ENCODE measurements around the gene LMF1. TPM values are rescaled to one million over a fixed set of nuclear protein-coding genes. Genes with fewer than 3 reads are reported as not detected.

Gene LMF1
- total and polyA plus RNA-seq, 12 donors = 5.1 to 15.4 (median 7.6) TPM

- ATAC-seq (peak in 1 of 8 donors; percentile 10), DNase-seq (no peak)
- H3K27me3 ChIP-seq = no peaks in the 10 kb centered on the region
- intact Hi-C loops (cut with DNase I) = no loop called here
- WGBS, 2 donors = 82 to 93% methylated on average over 32 of the region's 32 CpGs
- H3K9me3 ChIP-seq = peaks cover 0 to 10% (median 0%) of the 10 kb centered on the region in 11 donors
- H3K4me3 ChIP-seq = no peak overlapping the region
- H3K36me3 ChIP-seq = peaks cover 0 to 19% (median 0%) of the 10 kb centered on the region in 9 donors
- no peak for TF ChIP-seq CTCF (IDR thresholded peaks at IDR 0.05)
- H3K4me1 ChIP-seq = peaks cover 4 to 21% (median 12%) of the 10 kb centered on the region in 9 donors
- H3K27ac ChIP-seq = peak overlapping the region in 4 of 10 donors; percentile 38 to 75 (median 54)
Measured at GRCh38 chr16:921321-921905, 49.4 kb downstream of the LMF1 start.

DNA sequence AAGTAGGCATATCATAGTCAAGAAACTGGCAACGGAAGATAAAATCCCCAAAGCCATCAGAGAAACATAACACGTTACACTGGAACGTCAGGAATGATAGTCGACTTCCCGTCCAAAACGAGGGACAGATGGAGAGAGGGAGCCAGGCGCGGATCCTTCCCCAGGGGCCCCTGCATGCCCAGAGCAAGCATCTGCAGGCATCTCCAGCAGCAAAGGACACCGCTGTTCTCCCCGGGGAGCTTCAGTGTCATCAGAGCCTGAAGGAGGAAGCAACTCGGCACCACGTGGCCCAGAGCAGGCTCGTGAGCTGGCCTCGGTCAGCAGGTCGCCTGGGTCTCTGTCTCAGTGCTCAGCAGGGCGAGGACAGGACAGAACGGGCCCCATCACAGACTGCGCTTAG is 50.1 kb downstream of the LMF1 start:
- H3K9me3 ChIP-seq = peaks cover 0 to 10% (median 0%) of the 10 kb centered on the region in 11 donors
- ATAC-seq (peak in 7 of 8 donors; percentile 23 to 67 (median 44)), DNase-seq (peak; percentile 33 to 40)
- no peaks in the 10 kb centered on the region for H3K27me3 ChIP-seq
- H3K4me1 ChIP-seq = peaks cover 4 to 21% (median 12%) of the 10 kb centered on the region in 9 donors
- no peak for TF ChIP-seq CTCF (IDR thresholded peaks at IDR 0.05)
- intact Hi-C loops (cut with DNase I) = no loop called here
- H3K36me3 ChIP-seq = peaks cover 0 to 15% (median 0%) of the 10 kb centered on the region in 9 donors
- no peak overlapping the region for H3K4me3 ChIP-seq
- 60 to 63% methylated on average over 18 of the region's 18 CpGs for WGBS, 2 donors
- peak overlapping the region in 9 of 10 donors; percentile 21 to 75 (median 44) for H3K27ac ChIP-seq

GRCh38 chr16:920051-920681 is 50.6 kb downstream of the LMF1 start:
- peak; percentile 14 to 37 for DNase-seq
- Histone ChIP-seq H3K27ac (peak overlapping the region in 9 of 10 donors; percentile 21 to 75 (median 44)), H3K36me3 (peaks cover 0 to 15% (median 0%) of the 10 kb centered on the region in 9 donors), H3K27me3 (no peaks in the 10 kb centered on the region), H3K9me3 (peaks cover 0 to 10% (median 0%) of the 10 kb centered on the region in 11 donors), H3K4me3 (no peak overlapping the region), H3K4me1 (peaks cover 4 to 21% (median 12%) of the 10 kb centered on the region in 9 donors)
- intact Hi-C loops (cut with DNase I) = no loop called here
- TF ChIP-seq CTCF (IDR thresholded peaks at IDR 0.05) = no peak
- 57 to 66% methylated on average over 23 of the region's 23 CpGs for WGBS, 2 donors
- peak; percentile 36 to 83 (median 58) for ATAC-seq

DNA sequence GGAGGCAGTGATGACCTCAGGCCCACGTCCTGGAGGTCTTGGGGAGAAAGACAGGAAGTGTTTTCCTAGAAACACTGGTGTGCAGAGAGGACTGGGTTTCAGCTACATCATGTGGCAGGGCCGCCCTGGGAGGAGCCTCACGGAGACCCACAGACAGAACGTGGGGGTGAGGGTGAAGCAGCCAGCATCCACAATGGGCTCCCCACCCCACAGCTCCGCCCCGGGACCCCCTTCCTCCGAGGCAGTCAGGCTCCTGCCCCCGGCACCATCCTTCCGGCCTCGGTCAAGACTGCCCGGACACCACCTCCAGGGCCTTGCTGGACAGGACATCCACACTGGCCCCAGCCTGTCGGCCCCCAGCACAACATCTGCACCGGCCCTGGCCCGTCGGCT is 51.1 kb downstream of the LMF1 start:
- Histone ChIP-seq H3K4me1 (peaks cover 4 to 21% (median 12%) of the 10 kb centered on the region in 9 donors), H3K27me3 (no peaks in the 10 kb centered on the region), H3K27ac (peak overlapping the region in 6 of 10 donors; percentile 21 to 75 (median 51)), H3K36me3 (peaks cover 0 to 15% (median 0%) of the 10 kb centered on the region in 9 donors), H3K4me3 (no peak overlapping the region), H3K9me3 (peaks cover 0 to 10% (median 0%) of the 10 kb centered on the region in 11 donors)
- intact Hi-C loops (cut with DNase I) = no loop called here
- peak in 2 of 8 donors; percentile 8 to 10 for ATAC-seq
- no peak for DNase-seq
- TF ChIP-seq CTCF (IDR thresholded peaks at IDR 0.05) = no peak
- 90 to 92% methylated on average over 15 of the region's 15 CpGs for WGBS, 2 donors

Data from heart right ventricle (tissue), 16 donors.